HG03039 (cell line): ENCODE results near the gene UCKL1.
"Not testable (repeated sequence)": the region's sequence is repeated elsewhere in the genome, so short reads cannot be mapped to it uniquely, and the experiment has no call there.

ENCODE experiments used
- ATAC-seq: cut with Tn5 transposase; IDR thresholded peaks from one replicate; pipeline ENCODE4 v1.9.1; 2021; ENCODE audit warnings: mild to moderate bottlenecking, moderate library complexity; ENCODE audit not compliant: unreplicated experiment

The UCKL1 gene

GRCh38 chr20:63973160-63973479, 16.9 kb upstream of the UCKL1 start:
- no peak for ATAC-seq

GRCh38 chr20:63972312-63973159, 16.3 kb upstream of the UCKL1 start:
- ATAC-seq, result no peak

GRCh38 chr20:63971960-63972311, 15.7 kb upstream of the UCKL1 start:
- not testable (repeated sequence) for ATAC-seq

- no peak for ATAC-seq
Observed at GRCh38 chr20:63970714-63971431, 14.7 kb upstream of the UCKL1 start.

- no peak for ATAC-seq
Observed at GRCh38 chr20:63969838-63970713, 13.9 kb upstream of the UCKL1 start, which contains the start of gene ZNF512B. Gene ZNF512B (minus strand): TSS chr20:63969930. CDS start chr20:63967950, 1,980 bp downstream.

GRCh38 chr20:63968928-63969760, 12.9 kb upstream of the UCKL1 start:
- ATAC-seq, result no peak

GRCh38 chr20:63968136-63968927, 12.1 kb upstream of the UCKL1 start:
- no peak for ATAC-seq

- ATAC-seq, result no peak
Observed at GRCh38 chr20:63967330-63968135, 11.3 kb upstream of the UCKL1 start.

GRCh38 chr20:63966944-63967322, 10.7 kb upstream of the UCKL1 start:
- ATAC-seq, result no peak

- no peak for ATAC-seq
Observed at GRCh38 chr20:63966172-63966943, 10.1 kb upstream of the UCKL1 start.

- ATAC-seq, result no peak
Observed at GRCh38 chr20:63964412-63964811, 8.2 kb upstream of the UCKL1 start.

GRCh38 chr20:63963784-63964301, 7.6 kb upstream of the UCKL1 start:
- ATAC-seq, result no peak

GRCh38 chr20:63963348-63963741, 7.1 kb upstream of the UCKL1 start:
- ATAC-seq, result no peak

GRCh38 chr20:63962426-63963347, 6.5 kb upstream of the UCKL1 start:
- no peak for ATAC-seq

GRCh38 chr20:63961664-63962425, 5.6 kb upstream of the UCKL1 start:
- no peak for ATAC-seq
